ENCODE results near the gene SREBF1. TPM values are rescaled to one million over a fixed set of nuclear protein-coding genes. Genes with fewer than 3 reads are reported as not detected.

SREBF1 gene
- total and polyA plus RNA-seq, 2 of the 4 experiments (the other 2 are of a cell fraction): 3.4 to 20.4 TPM

- Histone ChIP-seq H2BK5ac (ENCODE audit: low read depth, low read length, poor library complexity, severe bottlenecking) (no peak overlapping the region), H3K27ac (ENCODE audit: insufficient read depth, low read length) (no peak overlapping the region), H3K4me2 (ENCODE audit: low read depth, low read length) (no peak overlapping the region), H3K27me3 (ENCODE audit: control insufficient read depth, insufficient read depth, low read length) (no peaks in the 10 kb centered on the region), H3K4me1 (ENCODE audit: control insufficient read depth, insufficient read depth, low read length) (no peaks in the 10 kb centered on the region), H3K36me3 (ENCODE audit: control insufficient read depth, insufficient read depth, low read length) (peaks cover 67% of the 10 kb centered on the region), H4K5ac (ENCODE audit: low read depth, low read length) (no peak overlapping the region), H2BK15ac (ENCODE audit: low read depth, low read length) (no peak overlapping the region), H4K8ac (ENCODE audit: low read depth in 2 of 2, low read length in 2 of 2) (no peak overlapping the region), H3K14ac (replicated peaks; ENCODE audit: low read depth, low read length) (no peak overlapping the region), H2AK5ac (ENCODE audit: low read depth, low read length) (no peak overlapping the region), H2BK120ac (ENCODE audit: low read depth, low read length) (no peak overlapping the region), H3K79me1 (ENCODE audit: low read depth in 1 of 2, low read length in 2 of 2) (peaks cover 20 to 75% of the 10 kb centered on the region in 2 experiments), H2BK20ac (ENCODE audit: low read depth, low read length) (no peak overlapping the region), H2AFZ (replicated peaks; ENCODE audit: low read length, poor library complexity) (peak overlapping the region; percentile 8), H4K91ac (ENCODE audit: insufficient read depth, low read depth, low read length) (no peak overlapping the region), H3K9me3 (ENCODE audit: control insufficient read depth, insufficient read depth, low read length) (no peaks in the 10 kb centered on the region), H3K23ac (ENCODE audit: low read depth, low read length) (no peak overlapping the region), H4K20me1 (ENCODE audit: insufficient read depth, low read length) (peaks cover 50% of the 10 kb centered on the region), H2AK9ac (replicated peaks; ENCODE audit: low read depth, low read length, poor library complexity) (no peak overlapping the region), H3K18ac (ENCODE audit: low read depth, low read length) (no peak overlapping the region), H3K4me3 (ENCODE audit: insufficient read depth, low read depth, low read length) (no peak overlapping the region), H3K56ac (ENCODE audit: extremely low read depth, insufficient read depth, low read length) (no peak overlapping the region), H3K9me1 (ENCODE audit: insufficient read depth, low read length) (no peaks in the 10 kb centered on the region), H3K4ac (ENCODE audit: low read depth, low read length) (no peak overlapping the region), H3K9ac (ENCODE audit: low read depth, low read length) (no peak overlapping the region)
- ATAC-seq (ENCODE audit: low read depth) (no peak), DNase-seq (no peak)
- in situ Hi-C loops (cut with MboI; ENCODE audit: low sequenced_read_pairs): no loop called here
- intact Hi-C loops (cut with micrococcal nuclease): no loop called here
- CTCF ChIA-PET: no interaction called here
- dilution Hi-C loops (cut with HindIII; ENCODE audit: low sequenced_read_pairs, unreplicated experiment): no loop called here
- POLR2A ChIA-PET (ENCODE audit: unreplicated experiment): no interaction called here
- WGBS, 2 experiments (ENCODE audit: extremely low coverage in 2 of 2, insufficient read length in 1 of 2): 96% methylated on average over 8 of the region's 12 CpGs; no CpG with 5 or more reads in 1 of the 2 experiments
- no TSS peak for BruUV-seq (replicated peaks)
- no peak for TF ChIP-seq RFX5 (IDR thresholded peaks at IDR 0.05; ENCODE audit: low read depth, low read length)
- TF ChIP-seq ELK1 (IDR thresholded peaks at IDR 0.05; ENCODE audit: borderline replicate concordance, low read depth, low read length): no peak
- TF ChIP-seq CEBPB (IDR thresholded peaks at IDR 0.05; ENCODE audit: low read depth, low read length): no peak
- no peak for TF ChIP-seq FOS (IDR thresholded peaks at IDR 0.05; ENCODE audit: low read depth, low read length)
- no peak for TF ChIP-seq MAFK (IDR thresholded peaks at IDR 0.05; ENCODE audit: low read depth, low read length)
- no peak for TF ChIP-seq SMC3 (IDR thresholded peaks at IDR 0.05; ENCODE audit: low read depth, low read length)
- no peak for TF ChIP-seq BHLHE40 (IDR thresholded peaks at IDR 0.05; ENCODE audit: low read depth, low read length)
- TF ChIP-seq RCOR1 (IDR thresholded peaks at IDR 0.05; ENCODE audit: insufficient replicate concordance, low read length): no peak
- no peak for TF ChIP-seq MXI1 (IDR thresholded peaks at IDR 0.05; ENCODE audit: borderline replicate concordance, low read depth, low read length)
- no peak for TF ChIP-seq CHD1 (IDR thresholded peaks at IDR 0.05; ENCODE audit: low read depth, low read length)
- TF ChIP-seq MAZ (IDR thresholded peaks at IDR 0.05; ENCODE audit: borderline replicate concordance, low read depth, low read length): no peak
- no peak for TF ChIP-seq USF2 (IDR thresholded peaks at IDR 0.05; ENCODE audit: low read depth, low read length)
- no peak for TF ChIP-seq NFE2L2 (IDR thresholded peaks at IDR 0.05; ENCODE audit: low read depth, low read length)
- TF ChIP-seq CTCF (conservative IDR thresholded peaks at IDR 0.05; ENCODE audit: low read depth, low read length): no peak
- TF ChIP-seq POLR2A (IDR thresholded peaks at IDR 0.05; ENCODE audit: low read depth, low read length): no peak
Measured at GRCh38 chr17:17800504-17801021, 36.2 kb downstream of the SREBF1 start.

All from IMR-90 (cell line).